Right atrium auricular region (tissue), 2 donors: ENCODE data around the gene ESRRA. TPM values are rescaled to one million over a fixed set of nuclear protein-coding genes. Genes with fewer than 3 reads are reported as not detected.

Experiments used
- DNase-seq: peaks from one replicate; pipeline ENCODE4 v3.0.0-alpha.2; 2019; ENCODE audit warnings: low spot score
- H3K27ac ChIP-seq, 2 donors: fragments of 200-600 bp; sonication (generic); 1 replicate in 1 of 2; 2 replicates in 1 of 2; pipeline ENCODE4 v1.5.1; 2016 to 2019
- H3K27me3 ChIP-seq, 2 donors: fragments of 200-600 bp; sonication (generic); one replicate each; pipeline versions ENCODE4 v1.5.1 to v1.6.0; 2017 to 2019
- H3K36me3 ChIP-seq: fragments of 200-600 bp; sonication (generic); one replicate; pipeline ENCODE4 v1.5.1; 2016
- H3K4me1 ChIP-seq, 2 donors: fragments of 200-600 bp; sonication (generic); one replicate each; pipeline versions ENCODE4 v1.5.1 to v1.6.0; 2017 to 2019
- H3K4me3 ChIP-seq, 2 donors: fragments of 200-600 bp; sonication (generic); 1 replicate in 1 of 2; 2 replicates in 1 of 2; pipeline ENCODE4 v1.5.1; 2017 to 2019; ENCODE audit warnings: mild to moderate bottlenecking in 1 of 2, moderate library complexity in 1 of 2
- H3K9me3 ChIP-seq, 2 donors: fragments of 200-600 bp; sonication (generic); one replicate each; pipeline ENCODE4 v1.5.1; 2019
- total RNA-seq, 2 donors: library from RNA; depleted of rRNA; stranded (reverse); fragments of >200 nt; gene quantifications; one replicate each; pipeline ENCODE4 v1.1.0, GENCODE V29; 2016
- TF ChIP-seq, protein P1 (sequence below), 2 donors: fragments of 200-600 bp; sonication (generic); IDR thresholded peaks; one replicate each; pipeline ENCODE4 v1.5.1; 2019; ENCODE audit warnings: antibody characterized with exemption in 2 of 2

ESRRA gene
- total RNA-seq, 2 donors from 2014 or later: 164 to 190 TPM

GRCh38 chr11:64284962-64285884 is 20.1 kb upstream of the ESRRA start, which contains the start of gene GPR137:
Gene GPR137, plus strand, starts transcription at chr11:64285848. Its CDS starts 677 bp downstream, at chr11:64286525.
- Histone ChIP-seq H3K36me3 (peaks cover 6% of the 10 kb centered on the region), H3K27me3 (no peaks in the 10 kb centered on the region), H3K27ac (peak within 1 kb of the TSS; percentile 90 to 96), H3K4me1 (peaks cover 0 to 48% of the 10 kb centered on the region in 2 donors), H3K9me3 (no peaks in the 10 kb centered on the region), H3K4me3 (peak within 1 kb of the TSS; percentile 67 to 68)
- peak; percentile 83 for DNase-seq
- TF ChIP-seq, protein P1, sequence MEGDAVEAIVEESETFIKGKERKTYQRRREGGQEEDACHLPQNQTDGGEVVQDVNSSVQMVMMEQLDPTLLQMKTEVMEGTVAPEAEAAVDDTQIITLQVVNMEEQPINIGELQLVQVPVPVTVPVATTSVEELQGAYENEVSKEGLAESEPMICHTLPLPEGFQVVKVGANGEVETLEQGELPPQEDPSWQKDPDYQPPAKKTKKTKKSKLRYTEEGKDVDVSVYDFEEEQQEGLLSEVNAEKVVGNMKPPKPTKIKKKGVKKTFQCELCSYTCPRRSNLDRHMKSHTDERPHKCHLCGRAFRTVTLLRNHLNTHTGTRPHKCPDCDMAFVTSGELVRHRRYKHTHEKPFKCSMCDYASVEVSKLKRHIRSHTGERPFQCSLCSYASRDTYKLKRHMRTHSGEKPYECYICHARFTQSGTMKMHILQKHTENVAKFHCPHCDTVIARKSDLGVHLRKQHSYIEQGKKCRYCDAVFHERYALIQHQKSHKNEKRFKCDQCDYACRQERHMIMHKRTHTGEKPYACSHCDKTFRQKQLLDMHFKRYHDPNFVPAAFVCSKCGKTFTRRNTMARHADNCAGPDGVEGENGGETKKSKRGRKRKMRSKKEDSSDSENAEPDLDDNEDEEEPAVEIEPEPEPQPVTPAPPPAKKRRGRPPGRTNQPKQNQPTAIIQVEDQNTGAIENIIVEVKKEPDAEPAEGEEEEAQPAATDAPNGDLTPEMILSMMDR (IDR thresholded peaks at IDR 0.05): no peak

DNA sequence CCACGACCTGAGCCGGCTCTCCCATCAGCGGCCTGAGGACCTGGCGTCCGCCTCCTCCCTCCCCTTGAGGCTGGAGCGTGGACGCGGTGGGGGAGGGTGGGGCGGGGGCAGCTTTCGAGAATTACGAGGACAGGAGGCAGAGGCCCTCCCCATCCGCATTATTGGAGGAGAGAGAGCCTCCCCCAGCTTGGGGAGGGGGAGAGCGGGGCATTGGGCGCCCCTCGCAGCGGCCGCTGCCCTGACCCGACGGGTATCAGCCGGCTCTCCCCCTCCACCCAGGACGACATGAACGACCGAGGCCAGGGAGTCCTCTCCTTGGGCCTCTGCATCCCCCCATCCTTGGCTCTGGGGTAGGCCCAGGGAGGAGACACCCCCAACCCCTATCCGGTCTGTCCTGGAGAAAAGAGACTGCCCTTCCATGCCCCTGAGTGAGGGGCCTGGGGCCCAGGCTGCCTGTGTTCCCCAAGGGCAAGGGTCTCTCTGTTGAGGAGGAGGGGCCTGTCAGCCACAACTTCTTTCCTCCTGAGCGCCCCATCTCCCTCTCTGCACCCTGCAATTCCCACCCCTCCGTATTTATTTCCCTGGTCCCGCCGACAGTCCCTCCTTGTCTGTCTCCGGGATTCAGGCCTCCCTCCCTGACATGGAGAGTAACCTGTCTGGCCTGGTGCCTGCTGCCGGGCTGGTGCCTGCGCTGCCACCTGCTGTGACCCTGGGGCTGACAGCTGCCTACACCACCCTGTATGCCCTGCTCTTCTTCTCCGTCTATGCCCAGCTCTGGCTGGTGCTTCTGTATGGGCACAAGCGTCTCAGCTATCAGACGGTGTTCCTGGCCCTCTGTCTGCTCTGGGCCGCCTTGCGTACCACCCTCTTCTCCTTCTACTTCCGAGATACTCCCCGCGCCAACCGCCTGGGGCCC is 19.2 kb upstream of the ESRRA start:
- Histone ChIP-seq H3K27me3 (peaks cover 0 to 5% of the 10 kb centered on the region in 2 donors), H3K4me1 (peaks cover 0 to 42% of the 10 kb centered on the region in 2 donors), H3K36me3 (peaks cover 6% of the 10 kb centered on the region), H3K9me3 (no peaks in the 10 kb centered on the region), H3K4me3 (peak overlapping the region; percentile 67 to 68), H3K27ac (peak overlapping the region; percentile 90 to 96)
- TF ChIP-seq, protein P1 (IDR thresholded peaks at IDR 0.05): no peak
- DNase-seq: no peak

DNA sequence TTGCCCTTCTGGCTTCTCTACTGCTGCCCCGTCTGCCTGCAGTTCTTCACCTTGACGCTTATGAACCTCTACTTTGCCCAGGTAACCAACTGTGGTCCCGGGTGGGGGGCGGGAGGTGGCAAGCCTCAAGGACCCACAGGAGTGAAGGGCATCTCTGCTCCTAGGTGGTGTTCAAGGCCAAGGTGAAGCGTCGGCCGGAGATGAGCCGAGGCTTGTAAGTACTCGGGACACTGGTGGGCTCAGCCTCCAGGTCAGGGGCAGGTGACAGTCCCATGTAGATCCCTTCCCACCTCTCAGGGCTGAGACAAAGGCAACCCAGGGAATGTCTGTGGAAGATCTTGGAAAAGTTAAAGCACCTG is 18.5 kb upstream of the ESRRA start:
- TF ChIP-seq, protein P1 (IDR thresholded peaks at IDR 0.05): no peak

GRCh38 chr11:64287676-64288352 is 17.5 kb upstream of the ESRRA start:
- Histone ChIP-seq H3K27ac (no peak overlapping the region), H3K4me1 (peaks cover 0 to 47% of the 10 kb centered on the region in 2 donors), H3K9me3 (no peaks in the 10 kb centered on the region), H3K27me3 (peaks cover 10 to 15% of the 10 kb centered on the region in 2 donors), H3K4me3 (no peak overlapping the region), H3K36me3 (no peaks in the 10 kb centered on the region)
- DNase-seq: no peak
- TF ChIP-seq, protein P1 (IDR thresholded peaks at IDR 0.05): no peak

More for the DNA sequence above, 18.5 kb upstream of the ESRRA start:
- H3K27me3 ChIP-seq: peaks cover 4 to 6% of the 10 kb centered on the region in 2 donors
- no peak overlapping the region for H3K27ac ChIP-seq
- no peak for DNase-seq
- peaks cover 0 to 43% of the 10 kb centered on the region in 2 donors for H3K4me1 ChIP-seq
- H3K4me3 ChIP-seq: no peak overlapping the region
- H3K9me3 ChIP-seq: no peaks in the 10 kb centered on the region
- peaks cover 3% of the 10 kb centered on the region for H3K36me3 ChIP-seq

- no peak overlapping the region for H3K27ac ChIP-seq
- peaks cover 0 to 42% of the 10 kb centered on the region in 2 donors for H3K4me1 ChIP-seq
- H3K9me3 ChIP-seq: no peaks in the 10 kb centered on the region
- H3K27me3 ChIP-seq: peaks cover 10 to 19% of the 10 kb centered on the region in 2 donors
- TF ChIP-seq, protein P1 (IDR thresholded peaks at IDR 0.05): no peak
- H3K4me3 ChIP-seq: no peak overlapping the region
- H3K36me3 ChIP-seq: no peaks in the 10 kb centered on the region
- no peak for DNase-seq
These were observed 17.0 kb upstream of the ESRRA start for GRCh38 chr11:64288353-64288750.
